H1 (cell line): Measurements from ENCODE around the gene PDGFA. TPM values are rescaled to one million over a fixed set of nuclear protein-coding genes. Genes with fewer than 3 reads are reported as not detected.

ENCODE experiments used
- CTCF ChIA-PET: fragments of 300-600 bp; sonication (Branson Sonifier 250); formaldehyde crosslinking; loops from one replicate; lab custom pipeline; 2021; ENCODE audit not compliant: partially characterized antibody; lab: Charles Lee
- POLR2A ChIA-PET: fragments of 300-600 bp; sonication (Branson Sonifier 250); formaldehyde crosslinking; loops from one replicate; lab custom pipeline; 2021; ENCODE audit warnings: inconsistent platforms; ENCODE audit not compliant: partially characterized antibody; lab: Charles Lee
- DNase-seq, 2 experiments: peaks; one replicate each; pipeline versions ENCODE4 v3.0.0 to v3.0.0-alpha.2; 2010 to 2022; ENCODE audit warnings: low spot score in 2 of 2, low read depth in 1 of 2, mixed read lengths in 1 of 2
- FAIRE-seq: peaks from 2 replicates; lab custom pipeline; 2011; peaks lifted over from hg19 to GRCh38; lab: Jason Lieb, UNC
- H2AFZ ChIP-seq: 2 replicates; pipeline ENCODE4 v1.8.1; 2012; ENCODE audit warnings: low read length, inconsistent platforms
- H2AK5ac ChIP-seq: 2 replicates; pipeline ENCODE4 v1.6.1; 2013; ENCODE audit warnings: low read depth, low read length
- H2BK120ac ChIP-seq: replicated peaks from 2 replicates; pipeline ENCODE3; 2013; ENCODE audit warnings: low read depth, low read length, inconsistent platforms
- H2BK12ac ChIP-seq: 2 replicates; pipeline ENCODE4 v1.6.1; 2013; ENCODE audit warnings: low read depth, low read length
- H2BK15ac ChIP-seq: 2 replicates; pipeline ENCODE4 v1.6.1; 2013; ENCODE audit warnings: low read length
- H2BK20ac ChIP-seq: 2 replicates; pipeline ENCODE4 v1.6.1; 2013; ENCODE audit warnings: low read length
- H2BK5ac ChIP-seq: 2 replicates; pipeline ENCODE4 v1.6.1; 2013; ENCODE audit warnings: low read depth, low read length
- H3K14ac ChIP-seq: 2 replicates; pipeline ENCODE4 v1.6.1; 2013; ENCODE audit warnings: inconsistent platforms; ENCODE audit not compliant: insufficient read length
- H3K18ac ChIP-seq: 2 replicates; pipeline ENCODE4 v1.6.1; 2013; ENCODE audit warnings: low read length; ENCODE audit errors: extremely low read depth
- H3K23ac ChIP-seq: 2 replicates; pipeline ENCODE4 v1.6.1; 2013; ENCODE audit warnings: inconsistent platforms; ENCODE audit not compliant: insufficient read length
- H3K23me2 ChIP-seq: 2 replicates; pipeline ENCODE4 v1.6.1; 2013; ENCODE audit warnings: low read depth, low read length
- H3K27ac ChIP-seq: 2 replicates; pipeline ENCODE4 v1.6.1; 2011; ENCODE audit warnings: low read depth, low read length, inconsistent platforms
- H3K27me3 ChIP-seq, 4 experiments: replicated peaks in 1 of 4; 1 replicate in 1 of 4; 2 replicates in 3 of 4; pipeline versions ENCODE4 v1.6.1 to v1.8.1; 2011 to 2013; ENCODE audit warnings: low read length in 3 of 4, mild to moderate bottlenecking in 3 of 4, inconsistent platforms in 2 of 4, mixed read lengths in 2 of 4, moderate library complexity in 1 of 4; ENCODE audit not compliant: control insufficient read depth in 3 of 4, insufficient read depth in 3 of 4; ENCODE audit errors: extremely low read depth in 1 of 4
- H3K36me3 ChIP-seq, 4 experiments: 2 replicates each; pipeline versions ENCODE4 v1.6.1 to v1.8.1; 2011 to 2013; ENCODE audit warnings: mild to moderate bottlenecking in 4 of 4, low read length in 3 of 4, moderate library complexity in 2 of 4, control low read depth in 1 of 4, inconsistent platforms in 1 of 4; ENCODE audit not compliant: insufficient read depth in 4 of 4, control insufficient read depth in 2 of 4
- H3K4ac ChIP-seq: replicated peaks from 2 replicates; pipeline ENCODE3; 2013; ENCODE audit warnings: low read length, low read depth, mixed read lengths, inconsistent platforms; ENCODE audit not compliant: insufficient read length
- H3K4me1 ChIP-seq, 4 experiments: replicated peaks in 1 of 4; 1 replicate in 1 of 4; 2 replicates in 3 of 4; pipeline versions ENCODE4 v1.6.1 to v1.8.1; 2011 to 2013; ENCODE audit warnings: low read length in 3 of 4, inconsistent platforms in 2 of 4, mixed read lengths in 1 of 4; ENCODE audit not compliant: insufficient read depth in 4 of 4, control insufficient read depth in 3 of 4
- H3K4me2 ChIP-seq, 2 experiments: 2 replicates each; pipeline versions ENCODE4 v1.6.1 to v1.8.1; 2011 to 2013; ENCODE audit warnings: low read depth in 2 of 2, low read length in 2 of 2, control low read depth in 1 of 2, inconsistent platforms in 1 of 2, mild to moderate bottlenecking in 1 of 2; ENCODE audit not compliant: insufficient read depth in 1 of 2
- H3K4me3 ChIP-seq, 4 experiments: fragments of 200-600, 300-600 bp in 1 of 4; sonication (generic), shearing (Covaris generic), sonication (Bioruptor Twin) in 1 of 4; 2 replicates each; pipeline versions ENCODE4 v1.5.1 to v1.8.1; 2011 to 2016; ENCODE audit warnings: low read length in 4 of 4, low read depth in 3 of 4, control low read depth in 2 of 4, inconsistent platforms in 2 of 4, mild to moderate bottlenecking in 2 of 4, mixed read lengths in 1 of 4, moderate library complexity in 1 of 4; ENCODE audit not compliant: insufficient read depth in 2 of 4; ENCODE audit errors: extremely low read depth in 1 of 4
- H3K56ac ChIP-seq: replicated peaks from 2 replicates; pipeline ENCODE3; 2013; ENCODE audit warnings: low read depth, mild to moderate bottlenecking, mixed read lengths, low read length, inconsistent platforms; ENCODE audit not compliant: insufficient read length
- H3K79me1 ChIP-seq: 2 replicates; pipeline ENCODE4 v1.6.1; 2013; ENCODE audit warnings: low read depth, low read length, control low read depth
- H3K79me2 ChIP-seq, 2 experiments: 2 replicates each; pipeline versions ENCODE4 v1.6.1 to v1.8.1; 2012 to 2013; ENCODE audit warnings: low read length in 2 of 2, mild to moderate bottlenecking in 2 of 2, inconsistent platforms in 1 of 2; ENCODE audit not compliant: insufficient read depth in 2 of 2, control insufficient read depth in 1 of 2
- H3K9ac ChIP-seq, 4 experiments: replicated peaks in 1 of 4; 1 replicate in 1 of 4; 2 replicates in 3 of 4; pipeline versions ENCODE4 v1.6.1 to v1.8.1; 2011 to 2013; ENCODE audit warnings: low read depth in 3 of 4, low read length in 3 of 4, control low read depth in 2 of 4, mild to moderate bottlenecking in 2 of 4, moderate library complexity in 2 of 4, inconsistent platforms in 1 of 4; ENCODE audit errors: extremely low read depth in 1 of 4
- H3K9me3 ChIP-seq, 2 experiments: 2 replicates each; pipeline versions ENCODE4 v1.6.1 to v1.8.1; 2012 to 2013; ENCODE audit warnings: mild to moderate bottlenecking in 2 of 2, moderate library complexity in 2 of 2, control low read depth in 1 of 2, inconsistent platforms in 1 of 2, low read depth in 1 of 2, low read length in 1 of 2, mixed read lengths in 1 of 2; ENCODE audit not compliant: insufficient read depth in 2 of 2
- H4K20me1 ChIP-seq, 2 experiments: replicated peaks in 1 of 2; 2 replicates each; pipeline versions ENCODE3 to v1.8.1; 2011 to 2013; ENCODE audit warnings: inconsistent platforms in 2 of 2, low read length in 2 of 2, mild to moderate bottlenecking in 1 of 2; ENCODE audit not compliant: insufficient read depth in 2 of 2, control insufficient read depth in 1 of 2
- H4K5ac ChIP-seq: 2 replicates; pipeline ENCODE4 v1.6.1; 2013; ENCODE audit warnings: low read length, low read depth, mixed read lengths, inconsistent platforms; ENCODE audit not compliant: insufficient read length
- H4K8ac ChIP-seq: 2 replicates; pipeline ENCODE4 v1.8.0; 2013; ENCODE audit warnings: mild to moderate bottlenecking, moderate library complexity, low read length, inconsistent platforms; ENCODE audit not compliant: insufficient read depth; ENCODE audit errors: extremely low read depth
- H4K91ac ChIP-seq: replicated peaks from 2 replicates; pipeline ENCODE3; 2013; ENCODE audit warnings: low read length, mixed read lengths, inconsistent platforms; ENCODE audit not compliant: insufficient read length
- ATF2 ChIP-seq: IDR thresholded peaks from 2 replicates; pipeline ENCODE4 v1.6.1; 2012; ENCODE audit warnings: low read length, inconsistent platforms
- GABPA ChIP-seq: IDR thresholded peaks from 2 replicates; pipeline ENCODE4 v1.6.1; 2011; ENCODE audit warnings: mild to moderate bottlenecking, low read length, moderate library complexity, borderline replicate concordance; ENCODE audit not compliant: insufficient read depth
- WGBS, 2 experiments: shearing (Covaris generic) in 1 of 2; methylation state at CpG; one replicate each; pipeline versions ENCODE4 v1.1.6 to v1.1.7; 2013 to 2015; ENCODE audit warnings: low lambda C conversion rate in 2 of 2, mixed read lengths in 2 of 2, inconsistent platforms in 1 of 2, low coverage in 1 of 2, missing lambda C conversion rate in 1 of 2; ENCODE audit not compliant: insufficient replicate concordance in 2 of 2, insufficient coverage in 1 of 2, insufficient read length in 1 of 2; ENCODE audit errors: extremely low coverage in 1 of 2, missing lambda C conversion rate in 1 of 2; 5-methylcytosine and 5-hydroxymethylcytosine counted together
- polyA plus RNA-seq, 7 experiments: library from polyadenylated mRNA; depleted of rRNA in 3 of 7; stranded (reverse) in 5 of 7; unstranded in 2 of 7; fragments of >200 nt in 5 of 7; fragments of 200-250 nt in 2 of 7; gene quantifications; 1 replicate in 5 of 7; 2 replicates in 1 of 7; 4 replicates in 1 of 7; pipeline versions ENCODE4 v1.2.1 to v1.2.3, GENCODE V29; 2011 to 2013; ENCODE audit warnings: missing spikeins in 2 of 7, mixed read lengths in 2 of 7
- total RNA-seq: library from RNA; stranded (reverse); fragmentation: NEBNext Ultra II Directional; extraction: Animal tissue kit (Norgen Biotek cat#: 25700); gene quantifications from 2 replicates; pipeline ENCODE4 v1.2.1, GENCODE V29; 2021

Gene PDGFA
- total and polyA plus RNA-seq, 2 of the 8 experiments (the other 6 are each of a cell fraction or from before 2014, with no cell fraction given), result 21.1 to 43.0 TPM

GRCh38 chr7:500521-501420 is 18.9 kb downstream of the PDGFA start:
- Histone ChIP-seq H3K4me1 (peaks cover 0 to 8% (median 0%) of the 10 kb centered on the region in 4 experiments; a peak in 1 of 7 replicates), H4K20me1 (peaks cover 4 to 8% of the 10 kb centered on the region in 2 experiments), H3K79me2 (peaks cover 0 to 2% of the 10 kb centered on the region in 2 experiments; a peak in 1 of 4 replicates), H2BK120ac (no peak overlapping the region), H2BK12ac (no peak overlapping the region), H3K27ac (no peak overlapping the region), H3K18ac (no peak overlapping the region), H3K79me1 (peaks cover 6% of the 10 kb centered on the region), H4K5ac (no peak overlapping the region), H2BK15ac (no peak overlapping the region)
- no peak for TF ChIP-seq GABPA
- no peak for TF ChIP-seq ATF2
- TF ChIP-seq, all 59 proteins: peak for 0
- ChIA-PET POLR2A (interaction anchor here (1.2 kb wide), 1 partner anchor 9 kb away, joined by 3 read pairs; no protein-coding TSS in a partner anchor), CTCF (interaction anchor here (2.0 kb wide), 1 partner anchor 13 kb away, joined by 7 read pairs; no protein-coding TSS in a partner anchor)
- no peak overlapping the region for H3K56ac ChIP-seq
- no peak overlapping the region for H2AFZ ChIP-seq
- WGBS, 2 experiments, result 95% methylated on average over 33 of the region's 35 CpGs; no CpG with 5 or more reads in 1 of the 2 experiments
- DNase-seq, result no peak
- no peak overlapping the region for H3K23ac ChIP-seq
- H3K4me2 ChIP-seq, result no peak overlapping the region
- H3K4ac ChIP-seq, result no peak overlapping the region
- H3K36me3 ChIP-seq, result peaks cover 4 to 58% (median 21%) of the 10 kb centered on the region in 4 experiments; a peak in 6 of 8 replicates
- H4K8ac ChIP-seq, result peak overlapping the region; percentile 8; the same call in 1 of the 2 replicates
- no peaks in the 10 kb centered on the region for H3K27me3 ChIP-seq
- no peak overlapping the region for H3K9ac ChIP-seq
- no peak overlapping the region for H3K14ac ChIP-seq
- H3K4me3 ChIP-seq, result no peak overlapping the region
- H2BK5ac ChIP-seq, result no peak overlapping the region
- H3K23me2 ChIP-seq, result no peaks in the 10 kb centered on the region; the same call in 1 of the 2 replicates
- FAIRE-seq, result no peak
- H2AK5ac ChIP-seq, result no peak overlapping the region
- H4K91ac ChIP-seq, result no peak overlapping the region
- no peaks in the 10 kb centered on the region for H3K9me3 ChIP-seq
- no peak overlapping the region for H2BK20ac ChIP-seq
